OCI-M2 (cell line): ENCODE data around the gene HELZ.

Source experiments
- DNase-seq: peaks from one replicate; lab custom pipeline; 2025; ENCODE audit not compliant: unreplicated experiment; lab: John Stamatoyannopoulos, UW

Gene HELZ

GRCh38 chr17:67088639-67089038 is 156.4 kb downstream of the HELZ start:
- no peak for DNase-seq

- DNase-seq: no peak
These were observed 159.6 kb downstream of the HELZ start for GRCh38 chr17:67085406-67085805.

GRCh38 chr17:67082107-67082506 is 162.9 kb downstream of the HELZ start:
- DNase-seq: no peak

- no peak for DNase-seq
These were observed 164.2 kb downstream of the HELZ start for GRCh38 chr17:67080804-67081203.

- DNase-seq: no peak
These were observed 165.5 kb downstream of the HELZ start for GRCh38 chr17:67079491-67079890.

- DNase-seq: no peak
These were observed 166.7 kb downstream of the HELZ start for GRCh38 chr17:67078292-67078691.

GRCh38 chr17:67076290-67076689 is 168.7 kb downstream of the HELZ start:
- DNase-seq: no peak

- no peak for DNase-seq
These were observed 170.2 kb downstream of the HELZ start for GRCh38 chr17:67074781-67075180.

GRCh38 chr17:67072885-67073284 is 172.1 kb downstream of the HELZ start:
- DNase-seq: no peak

GRCh38 chr17:67071595-67071994 is 173.4 kb downstream of the HELZ start:
- no peak for DNase-seq

GRCh38 chr17:67069603-67070136 is 175.3 kb downstream of the HELZ start:
- no peak for DNase-seq

GRCh38 chr17:67068999-67069398 is 176.0 kb downstream of the HELZ start:
- DNase-seq: no peak

GRCh38 chr17:67067571-67068482 is 177.2 kb downstream of the HELZ start:
- no peak for DNase-seq

GRCh38 chr17:67066717-67067116 is 178.3 kb downstream of the HELZ start:
- DNase-seq: no peak

GRCh38 chr17:67063141-67063540 is 181.9 kb downstream of the HELZ start:
- no peak for DNase-seq

GRCh38 chr17:67059372-67059771 is 185.6 kb downstream of the HELZ start:
- DNase-seq: no peak

- no peak for DNase-seq
These were observed 187.0 kb downstream of the HELZ start for GRCh38 chr17:67058036-67058435.

GRCh38 chr17:67056746-67057490 is 188.1 kb downstream of the HELZ start:
- DNase-seq: no peak

- DNase-seq: no peak
These were observed 188.9 kb downstream of the HELZ start for GRCh38 chr17:67055811-67056745.

GRCh38 chr17:67055041-67055443 is 190.0 kb downstream of the HELZ start:
- DNase-seq: no peak

- no peak for DNase-seq
These were observed 190.4 kb downstream of the HELZ start for GRCh38 chr17:67054608-67055007.
